Endothelial cell of umbilical vein (primary cell): ENCODE data around the gene MACROD2. TPM values are rescaled to one million over a fixed set of nuclear protein-coding genes. Genes with fewer than 3 reads are reported as not detected.

ENCODE experiments used
- BruUV-seq: library from RNA; stranded (reverse); fragments of 400-500 nt; replicated peaks from 2 replicates; lab custom pipeline; 2021; lab: Mats Ljungman, UMichigan
- CTCF ChIA-PET: fragments of 300-600, 350-600 bp; sonication (Branson Sonifier 250); formaldehyde crosslinking; loops from one replicate; lab custom pipeline; 2021; ENCODE audit warnings: antibody characterized with exemption, inconsistent platforms; lab: Charles Lee
- POLR2A ChIA-PET: fragments of 300-600, 350-600 bp; sonication (Branson Sonifier 250); formaldehyde crosslinking; loops from one replicate; lab custom pipeline; 2021; ENCODE audit warnings: antibody characterized with exemption, inconsistent platforms; lab: Charles Lee
- DNase-seq: peaks from one replicate; pipeline ENCODE4 v3.0.0-alpha.2; 2011; ENCODE audit warnings: low read depth, low spot score
- FAIRE-seq: peaks from 2 replicates; lab custom pipeline; 2011; peaks lifted over from hg19 to GRCh38; lab: Jason Lieb, UNC
- H2AFZ ChIP-seq: 2 replicates; pipeline ENCODE4 v1.6.0; 2012; ENCODE audit warnings: low read depth, low read length, control low read depth, inconsistent platforms
- H3K27ac ChIP-seq: 2 replicates; pipeline ENCODE4 v1.5.1; 2011; ENCODE audit warnings: low read depth, mild to moderate bottlenecking, control low read depth, low read length, moderate library complexity; ENCODE audit not compliant: insufficient read depth
- H3K27me3 ChIP-seq, 2 experiments: 2 replicates each; pipeline versions ENCODE4 v1.6.0 to v1.6.1; 2011; ENCODE audit warnings: low read length in 2 of 2, mixed read lengths in 1 of 2; ENCODE audit not compliant: control insufficient read depth in 2 of 2, insufficient read depth in 2 of 2
- H3K36me3 ChIP-seq, 2 experiments: 2 replicates in 1 of 2; 3 replicates in 1 of 2; pipeline ENCODE4 v1.5.1; 2011; ENCODE audit warnings: low read length in 2 of 2, mild to moderate bottlenecking in 1 of 2, moderate library complexity in 1 of 2; ENCODE audit not compliant: control insufficient read depth in 2 of 2, insufficient read depth in 2 of 2; ENCODE audit errors: extremely low read depth in 1 of 2
- H3K4me1 ChIP-seq: 3 replicates; pipeline ENCODE4 v1.5.1; 2011; ENCODE audit warnings: mild to moderate bottlenecking, low read length; ENCODE audit not compliant: control insufficient read depth, insufficient read depth; ENCODE audit errors: extremely low read depth
- H3K4me2 ChIP-seq: 2 replicates; pipeline ENCODE4 v1.6.1; 2011; ENCODE audit warnings: low read length, control low read depth, mixed read lengths; ENCODE audit not compliant: insufficient read depth
- H3K4me3 ChIP-seq, 3 experiments: fragments of 200-600 bp in 1 of 3; sonication (generic), shearing (Covaris generic) in 1 of 3; replicated peaks in 1 of 3; 2 replicates each; pipeline ENCODE4 v1.5.1; 2011 to 2016; ENCODE audit warnings: control low read depth in 3 of 3, low read length in 3 of 3, mild to moderate bottlenecking in 2 of 3, inconsistent platforms in 1 of 3, low read depth in 1 of 3, moderate library complexity in 1 of 3; ENCODE audit not compliant: insufficient read depth in 1 of 3
- H3K79me2 ChIP-seq: 2 replicates; pipeline ENCODE4 v1.6.0; 2012; ENCODE audit warnings: low read length, inconsistent platforms; ENCODE audit not compliant: control insufficient read depth, insufficient read depth
- H3K9ac ChIP-seq: replicated peaks from 2 replicates; pipeline ENCODE3; 2011; ENCODE audit warnings: low read length, control low read depth; ENCODE audit not compliant: insufficient read depth; ENCODE audit errors: extremely low read depth
- H3K9me1 ChIP-seq: replicated peaks from 3 replicates; pipeline ENCODE4 v1.6.0; 2011; ENCODE audit warnings: mild to moderate bottlenecking, low read length; ENCODE audit not compliant: control insufficient read depth, insufficient read depth; ENCODE audit errors: extremely low read depth
- H3K9me3 ChIP-seq: replicated peaks from 2 replicates; pipeline ENCODE4 v1.5.1; 2012; ENCODE audit warnings: low read length, inconsistent platforms; ENCODE audit not compliant: control insufficient read depth, insufficient read depth
- H4K20me1 ChIP-seq: replicated peaks from 2 replicates; pipeline ENCODE3; 2011; ENCODE audit warnings: mild to moderate bottlenecking, low read length; ENCODE audit not compliant: control insufficient read depth, insufficient read depth; ENCODE audit errors: extremely low read depth
- EZH2 ChIP-seq: IDR thresholded peaks from 2 replicates; pipeline ENCODE4 v1.6.1; 2012; ENCODE audit warnings: borderline replicate concordance, low read depth, mild to moderate bottlenecking, moderate library complexity, low read length, inconsistent platforms; ENCODE audit not compliant: severe bottlenecking
- FOS ChIP-seq: IDR thresholded peaks from 2 replicates; pipeline ENCODE4 v1.6.1; 2011; ENCODE audit warnings: mild to moderate bottlenecking, low read length, moderate library complexity, borderline replicate concordance; ENCODE audit not compliant: insufficient read depth
- GATA2 ChIP-seq: IDR thresholded peaks from 2 replicates; pipeline ENCODE4 v1.7.0; 2011; ENCODE audit warnings: low read depth, mild to moderate bottlenecking, moderate library complexity, mixed read lengths, low read length; ENCODE audit not compliant: insufficient read length, insufficient read depth
- JUN ChIP-seq: IDR thresholded peaks from 2 replicates; pipeline ENCODE4 v1.6.1; 2011; ENCODE audit warnings: borderline replicate concordance, low read depth; ENCODE audit not compliant: insufficient read length, insufficient read depth
- MYC ChIP-seq: IDR thresholded peaks from one replicate; pipeline ENCODE4 v1.6.1; 2011; ENCODE audit warnings: mild to moderate bottlenecking, low read depth, low read length
- POLR2A ChIP-seq: IDR thresholded peaks from 2 replicates; pipeline ENCODE4 v1.6.1; 2012; ENCODE audit warnings: low read depth, mild to moderate bottlenecking, control low read depth, low read length
- POLR2AphosphoS5 ChIP-seq: IDR thresholded peaks from 2 replicates; pipeline ENCODE4 v1.6.1; 2012; ENCODE audit warnings: low read depth, mild to moderate bottlenecking, control low read depth, low read length, moderate library complexity; ENCODE audit not compliant: insufficient read depth
- dilution Hi-C: fragments of 300-500 bp; cut with MboI; formaldehyde crosslinking; loops from one replicate; pipeline ENCODE4 v1.15.0; 2019; ENCODE audit warnings: low sequenced_read_pairs; ENCODE audit not compliant: extremely low pct_ligation_motif_present
- intact Hi-C: fragments of 100-400 bp; cut with micrococcal nuclease; formaldehyde crosslinking; loops from one replicate; pipeline ENCODE4 v1.10.0; 2022
- polyA plus RNA-seq, 4 experiments: library from polyadenylated mRNA; depleted of rRNA in 3 of 4; stranded (reverse) in 3 of 4; unstranded in 1 of 4; fragments of >200 nt; gene quantifications; 2 replicates each; pipeline versions ENCODE4 v1.2.1 to v1.2.3, GENCODE V29; 2011 to 2012; ENCODE audit warnings: missing spikeins in 1 of 4
- total RNA-seq: library from RNA; stranded (reverse); gene quantifications from 2 replicates; pipeline ENCODE4 v1.2.3, GENCODE V29; 2021

MACROD2 gene
- total and polyA plus RNA-seq, 2 donors (not counting 3 experiments of a cell fraction or from before 2014, with no cell fraction given): 0.11 to 0.73 TPM

GRCh38 chr20:14879020-14879697, 883.8 kb downstream of the MACROD2 start:
- Histone ChIP-seq H3K4me1 (peaks cover 10% of the 10 kb centered on the region), H3K9me3 (no peaks in the 10 kb centered on the region), H2AFZ (no peak overlapping the region), H3K9ac (no peak overlapping the region), H3K27ac (no peak overlapping the region), H3K79me2 (no peaks in the 10 kb centered on the region), H3K27me3 (no peaks in the 10 kb centered on the region), H4K20me1 (no peaks in the 10 kb centered on the region), H3K36me3 (no peaks in the 10 kb centered on the region), H3K4me2 (no peak overlapping the region), H3K4me3 (no peak overlapping the region), H3K9me1 (no peaks in the 10 kb centered on the region)
- DNase-seq: peak; percentile 62
- intact Hi-C loops: no loop called here
- BruUV-seq: no TSS peak
- peak; percentile 73 for FAIRE-seq
- ChIA-PET POLR2A (no interaction called here), CTCF (interaction anchor here (1.0 kb wide), 1 partner anchor 26 kb away, joined by 3 read pairs; no protein-coding TSS in a partner anchor)
- dilution Hi-C loops: no loop called here
- TF ChIP-seq FOS (peak; percentile 88), GATA2 (peak; percentile 87), POLR2AphosphoS5 (no peak), EZH2 (no peak), POLR2A (no peak), MYC (no peak), JUN (peak; percentile 58)

GRCh38 chr20:14879839-14880238, 884.5 kb downstream of the MACROD2 start:
- H3K27me3 ChIP-seq: no peaks in the 10 kb centered on the region
- no peak for TF ChIP-seq POLR2A
- TF ChIP-seq GATA2: no peak
- no peak for TF ChIP-seq POLR2AphosphoS5
- TF ChIP-seq MYC: no peak
- no peak overlapping the region for H2AFZ ChIP-seq
- H3K9ac ChIP-seq: no peak overlapping the region
- BruUV-seq: no TSS peak
- no peak overlapping the region for H3K4me3 ChIP-seq
- no peak for DNase-seq
- no peak overlapping the region for H3K27ac ChIP-seq
- peaks cover 10% of the 10 kb centered on the region for H3K4me1 ChIP-seq
- dilution Hi-C loops (no loop called here), intact Hi-C loops (no loop called here)
- no peaks in the 10 kb centered on the region for H3K36me3 ChIP-seq
- H3K9me1 ChIP-seq: no peaks in the 10 kb centered on the region
- ChIA-PET POLR2A (no interaction called here), CTCF (interaction anchor here (1.0 kb wide), 1 partner anchor 27 kb away, joined by 3 read pairs; no protein-coding TSS in a partner anchor)
- no peaks in the 10 kb centered on the region for H3K79me2 ChIP-seq
- H4K20me1 ChIP-seq: no peaks in the 10 kb centered on the region
- peak; percentile 31 for FAIRE-seq
- no peak overlapping the region for H3K4me2 ChIP-seq
- no peaks in the 10 kb centered on the region for H3K9me3 ChIP-seq
